GM12878 (cell line): ENCODE data around the gene DIAPH2.

Experiments
- EZH2 ChIP-seq: IDR thresholded peaks from 2 replicates; pipeline ENCODE4 v1.6.1; 2012; ENCODE audit warnings: low read depth, mild to moderate bottlenecking, control low read depth, inconsistent platforms, low read length, borderline replicate concordance; ENCODE audit not compliant: control insufficient read depth
- FOXM1 ChIP-seq: IDR thresholded peaks from 2 replicates; pipeline ENCODE4 v1.6.1; 2012; ENCODE audit warnings: low read depth, mild to moderate bottlenecking, inconsistent platforms, low read length, moderate library complexity
- STAT3 ChIP-seq: IDR thresholded peaks from 2 replicates; pipeline ENCODE4 v1.6.1; 2011; ENCODE audit warnings: low read depth, low read length, improper control_type of control experiment
- ZBTB4 ChIP-seq: fragments of 450-650 bp; formaldehyde crosslinking; IDR thresholded peaks from 2 replicates; pipeline ENCODE4 v1.4.0; 2022; ENCODE audit warnings: mild to moderate bottlenecking, moderate library complexity

- TF ChIP-seq STAT3 = no peak
- TF ChIP-seq EZH2 = no peak
- no peak for TF ChIP-seq FOXM1
- no peak for TF ChIP-seq ZBTB4 (CRISPR knock-in tag)
These were observed 309.5 kb downstream of the DIAPH2 start for GRCh38 chrX:96994093-96994492.
